GM12878 (cell line): ENCODE data around the gene TCERG1. TPM values are rescaled to one million over a fixed set of nuclear protein-coding genes. Genes with fewer than 3 reads are reported as not detected.

Source experiments
- ATAC-seq: fragments of 200-7000 bp; cut with Tn5 transposase; 3 replicates; pipeline ENCODE4 v1.9.1; 2020; ENCODE audit warnings: mild to moderate bottlenecking, moderate library complexity
- BruUV-seq: library from RNA; stranded (reverse); fragments of 400-500 nt; replicated peaks from 2 replicates; lab custom pipeline; 2021; lab: Mats Ljungman, UMichigan
- CTCF ChIA-PET: fragments of 300-600 bp; sonication (Branson Sonifier 250); formaldehyde crosslinking; extraction: SDS; loops from one replicate; lab custom pipeline; 2021; ENCODE audit warnings: inconsistent platforms; lab: Yijun Ruan, JAX
- POLR2A ChIA-PET: fragments of 350-600 bp; formaldehyde crosslinking; extraction: SDS; loops from one replicate; lab custom pipeline; 2021; ENCODE audit warnings: inconsistent platforms; lab: Charles Lee
- RAD21 ChIA-PET: fragments of 300-600 bp; sonication (Branson Sonifier 250); formaldehyde crosslinking; loops from one replicate; lab custom pipeline; 2023; ENCODE audit warnings: antibody characterized with exemption; ENCODE audit not compliant: unreplicated experiment; lab: Charles Lee
- SMC1A ChIA-PET: fragments of 300-600 bp; sonication (Branson Sonifier 250); formaldehyde crosslinking; loops from one replicate; lab custom pipeline; 2023; ENCODE audit not compliant: unreplicated experiment, uncharacterized antibody; lab: Charles Lee
- DNase-seq: peaks from one replicate; pipeline ENCODE4 v3.0.0-alpha.2; 2011; ENCODE audit warnings: low read depth, low spot score
- FAIRE-seq: peaks from 3 replicates; lab custom pipeline; 2011; peaks lifted over from hg19 to GRCh38; lab: Jason Lieb, UNC
- H2AFZ ChIP-seq: 2 replicates; pipeline ENCODE4 v1.6.0; 2011; ENCODE audit warnings: low read depth, low read length, control low read depth; ENCODE audit not compliant: control insufficient read depth
- H3K27ac ChIP-seq: 2 replicates; pipeline ENCODE4 v1.5.1; 2011; ENCODE audit warnings: control low read depth; ENCODE audit not compliant: control insufficient read depth, insufficient read depth
- H3K27me3 ChIP-seq, 2 experiments: replicated peaks in 1 of 2; 2 replicates each; pipeline versions ENCODE4 v1.6.0 to v1.6.1; 2011; ENCODE audit warnings: low read length in 1 of 2; ENCODE audit not compliant: control insufficient read depth in 2 of 2, insufficient read depth in 2 of 2
- H3K36me3 ChIP-seq, 2 experiments: 2 replicates each; pipeline ENCODE4 v1.5.1; 2011; ENCODE audit warnings: low read length in 1 of 2; ENCODE audit not compliant: control insufficient read depth in 2 of 2, insufficient read depth in 2 of 2
- H3K4me1 ChIP-seq: 2 replicates; pipeline ENCODE4 v1.6.1; 2011; ENCODE audit warnings: mild to moderate bottlenecking, low read length, moderate library complexity, mixed read lengths; ENCODE audit not compliant: control insufficient read depth, insufficient read depth
- H3K4me2 ChIP-seq: 2 replicates; pipeline ENCODE4 v1.6.0; 2011; ENCODE audit warnings: control low read depth; ENCODE audit not compliant: control insufficient read depth, insufficient read depth
- H3K4me3 ChIP-seq: fragments of 200-600 bp; sonication (generic); 2 replicates; pipeline ENCODE4 v1.5.1; 2016
- H3K79me2 ChIP-seq: 2 replicates; pipeline ENCODE4 v1.6.0; 2011; ENCODE audit warnings: low read length; ENCODE audit not compliant: control insufficient read depth, insufficient read depth
- H3K9ac ChIP-seq: 2 replicates; pipeline ENCODE4 v1.8.0; 2011; ENCODE audit warnings: low read length, control low read depth, mixed read lengths; ENCODE audit not compliant: control insufficient read depth, insufficient read depth
- H3K9me3 ChIP-seq: replicated peaks from 3 replicates; pipeline ENCODE4 v1.5.1; 2011; ENCODE audit warnings: mild to moderate bottlenecking, low read length; ENCODE audit not compliant: control insufficient read depth, insufficient read depth
- H4K20me1 ChIP-seq: 2 replicates; pipeline ENCODE4 v1.6.0; 2011; ENCODE audit not compliant: control insufficient read depth, insufficient read depth
- BCL11A ChIP-seq: IDR thresholded peaks from 2 replicates; pipeline ENCODE4 v1.6.1; 2011; ENCODE audit warnings: low read depth, low read length
- CHD4 ChIP-seq: fragments of 200-600 bp; sonication (generic); IDR thresholded peaks from 2 replicates; pipeline ENCODE4 v1.6.1; 2016; ENCODE audit warnings: mild to moderate bottlenecking
- CREM ChIP-seq: IDR thresholded peaks from 2 replicates; pipeline ENCODE4 v1.6.1; 2014; ENCODE audit warnings: antibody characterized with exemption, low read depth
- HDAC2 ChIP-seq: fragments of 200-600 bp; sonication (generic); IDR thresholded peaks from 2 replicates; pipeline ENCODE4 v1.6.1; 2017
- HDAC6 ChIP-seq: fragments of 200-600 bp; sonication (generic); IDR thresholded peaks from one replicate; pipeline ENCODE4 v1.8.0; 2017; ENCODE audit warnings: antibody characterized with exemption; ENCODE audit not compliant: unreplicated experiment
- KLF5 ChIP-seq: fragments of 450-650 bp; IDR thresholded peaks from 2 replicates; pipeline ENCODE4 v1.6.1; 2014; ENCODE audit warnings: mild to moderate bottlenecking; ENCODE audit not compliant: partially characterized antibody
- MYC ChIP-seq: IDR thresholded peaks from 2 replicates; pipeline ENCODE4 v1.6.1; 2011; ENCODE audit warnings: mild to moderate bottlenecking, low read length, moderate library complexity, inconsistent platforms; ENCODE audit not compliant: insufficient read depth, insufficient replicate concordance, insufficient read length, severe bottlenecking
- NFIC ChIP-seq: IDR thresholded peaks from 2 replicates; pipeline ENCODE4 v1.6.1; 2012; ENCODE audit warnings: low read depth, mild to moderate bottlenecking, inconsistent platforms, low read length, moderate library complexity
- RB1 ChIP-seq: fragments of 450-650 bp; formaldehyde crosslinking; IDR thresholded peaks from 2 replicates; pipeline ENCODE4 v1.6.1; 2017; ENCODE audit warnings: mild to moderate bottlenecking, borderline replicate concordance
- RBBP5 ChIP-seq: fragments of 200-600 bp; sonication (generic); conservative IDR thresholded peaks from 2 replicates; pipeline ENCODE4 v1.6.1; 2016
- SREBF1 ChIP-seq: IDR thresholded peaks from 2 replicates; pipeline ENCODE4 v1.6.1; 2012; ENCODE audit warnings: mild to moderate bottlenecking, low read length
- SUZ12 ChIP-seq: fragments of 200-600 bp; sonication (generic); IDR thresholded peaks from one replicate; pipeline ENCODE4 v1.6.1; 2018; ENCODE audit warnings: antibody characterized with exemption, mild to moderate bottlenecking; ENCODE audit not compliant: unreplicated experiment
- ZNF622 ChIP-seq: fragments of 450-650 bp; IDR thresholded peaks from 2 replicates; pipeline ENCODE4 v1.6.1; 2017; ENCODE audit warnings: mild to moderate bottlenecking, inconsistent platforms
- WGBS: methylation state at CpG from one replicate; pipeline ENCODE4 v1.1.6; 2016; ENCODE audit warnings: low lambda C conversion rate; ENCODE audit not compliant: insufficient replicate concordance, insufficient coverage; ENCODE audit errors: missing lambda C conversion rate; 5-methylcytosine and 5-hydroxymethylcytosine counted together
- in situ Hi-C: fragments of 300-500 bp; cut with MboI; formaldehyde crosslinking; loops from 9 replicates; pipeline ENCODE4 v1.14.3; 2018; ENCODE audit warnings: mixed read lengths
- intact Hi-C: fragments of 100-400 bp; cut with micrococcal nuclease; formaldehyde crosslinking; loops from one replicate; pipeline ENCODE4 v1.14.2; 2022; ENCODE audit not compliant: unreplicated experiment
- polyA plus RNA-seq, 11 experiments: library from polyadenylated mRNA; depleted of rRNA in 4 of 11; unstranded in 6 of 11; stranded (reverse) in 5 of 11; fragments of >200 nt; fragmentation: Nextera tagmentation in 4 of 11; fragmentation: Illumina TruSeq in 1 of 11; extraction: Ambion mirVana in 4 of 11; extraction: Trizol in 1 of 11; gene quantifications; 1 replicate in 1 of 11; 2 replicates in 10 of 11; pipeline versions ENCODE4 v1.2.1 to v1.2.3, GENCODE V29; 2011 to 2016; ENCODE audit warnings: inconsistent platforms in 2 of 11, missing spikeins in 2 of 11, low read depth in 1 of 11
- total RNA-seq, 4 experiments: library from RNA; depleted of rRNA in 3 of 4; stranded (reverse); fragments of >200 nt in 3 of 4; fragmentation: Illumina TruSeq in 1 of 4; extraction: Trizol in 1 of 4; gene quantifications; 2 replicates each; pipeline versions ENCODE4 v1.2.1 to v1.2.3, GENCODE V29; 2013 to 2021
- TF ChIP-seq, protein P1 (sequence below): IDR thresholded peaks from 2 replicates; pipeline ENCODE4 v1.6.1; 2012; ENCODE audit warnings: improper control_type of control experiment, low read depth, low read length; ENCODE audit not compliant: insufficient replicate concordance
- TF ChIP-seq, protein P2 (sequence below): fragments of 450-650 bp; IDR thresholded peaks from 2 replicates; pipeline ENCODE4 v1.6.1; 2018; ENCODE audit warnings: borderline replicate concordance, mild to moderate bottlenecking; ENCODE audit not compliant: partially characterized antibody
- TF ChIP-seq, protein P3 (sequence below): fragments of 450-650 bp; IDR thresholded peaks from 2 replicates; pipeline ENCODE4 v1.6.1; 2016; ENCODE audit warnings: mild to moderate bottlenecking

Gene TCERG1
- total and polyA plus RNA-seq, 10 of the 15 experiments (the other 5 are each of a cell fraction or from before 2014, with no cell fraction given), result 51.5 to 131 (median 91.6) TPM

DNA sequence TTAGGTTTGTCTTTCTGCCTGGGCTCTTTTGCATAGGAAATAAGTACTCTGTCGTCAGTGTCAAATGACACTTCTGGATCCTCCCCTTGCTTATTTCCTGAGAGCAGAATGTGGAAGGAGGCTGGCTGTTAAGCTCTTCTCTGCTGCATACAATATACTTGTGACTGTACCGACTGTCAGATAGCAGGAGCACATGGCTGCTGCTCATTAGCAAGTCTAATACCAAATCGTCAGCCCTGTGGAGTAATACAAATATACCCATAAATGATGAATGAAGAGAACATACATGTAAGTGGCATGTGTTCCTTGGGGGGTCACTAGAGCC, 69.0 kb downstream of the TCERG1 start, which contains the start of gene GPR151:
GPR151 (minus strand) TSS at position 40 of the 325 bp plus-strand sequence. CDS start 77 bp downstream, outside the sequence.
- no TSS peak for BruUV-seq
- H2AFZ ChIP-seq, result no peak within 1 kb of the TSS
- 19% methylated on average over 3 of the region's 3 CpGs for WGBS
- POLR2A ChIA-PET, result no interaction called here
- no peaks in the 10 kb centered on the region for H3K27me3 ChIP-seq
- no peaks in the 10 kb centered on the region for H4K20me1 ChIP-seq
- TF ChIP-seq RB1 (no peak), ZNF622 (no peak), HDAC6 (no peak), SUZ12 (no peak), HDAC2 (no peak), CREM (no peak), NFIC (no peak), MYC (no peak), RBBP5 (no peak), CHD4 (no peak), BCL11A (no peak), KLF5 (no peak), SREBF1 (no peak)
- TF ChIP-seq, protein P1, sequence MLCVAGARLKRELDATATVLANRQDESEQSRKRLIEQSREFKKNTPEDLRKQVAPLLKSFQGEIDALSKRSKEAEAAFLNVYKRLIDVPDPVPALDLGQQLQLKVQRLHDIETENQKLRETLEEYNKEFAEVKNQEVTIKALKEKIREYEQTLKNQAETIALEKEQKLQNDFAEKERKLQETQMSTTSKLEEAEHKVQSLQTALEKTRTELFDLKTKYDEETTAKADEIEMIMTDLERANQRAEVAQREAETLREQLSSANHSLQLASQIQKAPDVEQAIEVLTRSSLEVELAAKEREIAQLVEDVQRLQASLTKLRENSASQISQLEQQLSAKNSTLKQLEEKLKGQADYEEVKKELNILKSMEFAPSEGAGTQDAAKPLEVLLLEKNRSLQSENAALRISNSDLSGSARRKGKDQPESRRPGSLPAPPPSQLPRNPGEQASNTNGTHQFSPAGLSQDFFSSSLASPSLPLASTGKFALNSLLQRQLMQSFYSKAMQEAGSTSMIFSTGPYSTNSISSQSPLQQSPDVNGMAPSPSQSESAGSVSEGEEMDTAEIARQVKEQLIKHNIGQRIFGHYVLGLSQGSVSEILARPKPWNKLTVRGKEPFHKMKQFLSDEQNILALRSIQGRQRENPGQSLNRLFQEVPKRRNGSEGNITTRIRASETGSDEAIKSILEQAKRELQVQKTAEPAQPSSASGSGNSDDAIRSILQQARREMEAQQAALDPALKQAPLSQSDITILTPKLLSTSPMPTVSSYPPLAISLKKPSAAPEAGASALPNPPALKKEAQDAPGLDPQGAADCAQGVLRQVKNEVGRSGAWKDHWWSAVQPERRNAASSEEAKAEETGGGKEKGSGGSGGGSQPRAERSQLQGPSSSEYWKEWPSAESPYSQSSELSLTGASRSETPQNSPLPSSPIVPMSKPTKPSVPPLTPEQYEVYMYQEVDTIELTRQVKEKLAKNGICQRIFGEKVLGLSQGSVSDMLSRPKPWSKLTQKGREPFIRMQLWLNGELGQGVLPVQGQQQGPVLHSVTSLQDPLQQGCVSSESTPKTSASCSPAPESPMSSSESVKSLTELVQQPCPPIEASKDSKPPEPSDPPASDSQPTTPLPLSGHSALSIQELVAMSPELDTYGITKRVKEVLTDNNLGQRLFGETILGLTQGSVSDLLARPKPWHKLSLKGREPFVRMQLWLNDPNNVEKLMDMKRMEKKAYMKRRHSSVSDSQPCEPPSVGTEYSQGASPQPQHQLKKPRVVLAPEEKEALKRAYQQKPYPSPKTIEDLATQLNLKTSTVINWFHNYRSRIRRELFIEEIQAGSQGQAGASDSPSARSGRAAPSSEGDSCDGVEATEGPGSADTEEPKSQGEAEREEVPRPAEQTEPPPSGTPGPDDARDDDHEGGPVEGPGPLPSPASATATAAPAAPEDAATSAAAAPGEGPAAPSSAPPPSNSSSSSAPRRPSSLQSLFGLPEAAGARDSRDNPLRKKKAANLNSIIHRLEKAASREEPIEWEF, result no peak
- TF ChIP-seq, protein P2, sequence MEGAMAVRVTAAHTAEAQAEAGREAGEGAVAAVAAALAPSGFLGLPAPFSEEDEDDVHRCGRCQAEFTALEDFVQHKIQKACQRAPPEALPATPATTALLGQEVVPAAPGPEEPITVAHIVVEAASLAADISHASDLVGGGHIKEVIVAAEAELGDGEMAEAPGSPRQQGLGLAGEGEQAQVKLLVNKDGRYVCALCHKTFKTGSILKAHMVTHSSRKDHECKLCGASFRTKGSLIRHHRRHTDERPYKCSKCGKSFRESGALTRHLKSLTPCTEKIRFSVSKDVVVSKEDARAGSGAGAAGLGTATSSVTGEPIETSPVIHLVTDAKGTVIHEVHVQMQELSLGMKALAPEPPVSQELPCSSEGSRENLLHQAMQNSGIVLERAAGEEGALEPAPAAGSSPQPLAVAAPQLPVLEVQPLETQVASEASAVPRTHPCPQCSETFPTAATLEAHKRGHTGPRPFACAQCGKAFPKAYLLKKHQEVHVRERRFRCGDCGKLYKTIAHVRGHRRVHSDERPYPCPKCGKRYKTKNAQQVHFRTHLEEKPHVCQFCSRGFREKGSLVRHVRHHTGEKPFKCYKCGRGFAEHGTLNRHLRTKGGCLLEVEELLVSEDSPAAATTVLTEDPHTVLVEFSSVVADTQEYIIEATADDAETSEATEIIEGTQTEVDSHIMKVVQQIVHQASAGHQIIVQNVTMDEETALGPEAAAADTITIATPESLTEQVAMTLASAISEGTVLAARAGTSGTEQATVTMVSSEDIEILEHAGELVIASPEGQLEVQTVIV, result no peak
- TF ChIP-seq, protein P3, sequence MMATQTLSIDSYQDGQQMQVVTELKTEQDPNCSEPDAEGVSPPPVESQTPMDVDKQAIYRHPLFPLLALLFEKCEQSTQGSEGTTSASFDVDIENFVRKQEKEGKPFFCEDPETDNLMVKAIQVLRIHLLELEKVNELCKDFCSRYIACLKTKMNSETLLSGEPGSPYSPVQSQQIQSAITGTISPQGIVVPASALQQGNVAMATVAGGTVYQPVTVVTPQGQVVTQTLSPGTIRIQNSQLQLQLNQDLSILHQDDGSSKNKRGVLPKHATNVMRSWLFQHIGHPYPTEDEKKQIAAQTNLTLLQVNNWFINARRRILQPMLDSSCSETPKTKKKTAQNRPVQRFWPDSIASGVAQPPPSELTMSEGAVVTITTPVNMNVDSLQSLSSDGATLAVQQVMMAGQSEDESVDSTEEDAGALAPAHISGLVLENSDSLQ, result no peak
- TF ChIP-seq, all 136 proteins: peak for 0
- ChIA-PET CTCF (interaction anchor here (1.4 to 2.2 kb wide), 3 partner anchors 12 to 18 kb away, joined by 4 to 7 read pairs (median 5); no protein-coding TSS in a partner anchor), SMC1A (interaction anchor here (0.9 to 1.2 kb wide), 2 partner anchors 14 to 26 kb away, joined by 3 to 4 read pairs; no protein-coding TSS in a partner anchor), RAD21 (interaction anchor here (0.5 to 0.7 kb wide), 2 partner anchors 16 to 22 kb away, joined by 3 read pairs; no protein-coding TSS in a partner anchor)
- Histone ChIP-seq H3K4me1 (no peaks in the 10 kb centered on the region), H3K9ac (no peak within 1 kb of the TSS), H3K79me2 (no peaks in the 10 kb centered on the region), H3K36me3 (no peaks in the 10 kb centered on the region; a peak in 2 of 4 replicates), H3K4me3 (no peak within 1 kb of the TSS), H3K4me2 (no peak within 1 kb of the TSS), H3K27ac (no peak within 1 kb of the TSS), H3K9me3 (no peaks in the 10 kb centered on the region)
- in situ Hi-C loops, result no loop called here
- no peak for FAIRE-seq
- intact Hi-C loops, result no loop called here
- DNase-seq, result no peak
- ATAC-seq, result peak; percentile 52
